Tibial nerve (tissue), 4 donors: ENCODE measurements around the gene GCLM.

Experiments
- EP300 ChIP-seq, 2 donors: sonication (generic); formaldehyde crosslinking; IDR thresholded peaks; one replicate each; pipeline ENCODE4 v1.6.1; 2017; ENCODE audit warnings: antibody characterized with exemption in 2 of 2, mild to moderate bottlenecking in 1 of 2
- POLR2A ChIP-seq, 2 donors: fragments of 450-650 bp; IDR thresholded peaks; one replicate each; pipeline ENCODE4 v1.6.1; 2017; ENCODE audit warnings: antibody characterized with exemption in 2 of 2, mild to moderate bottlenecking in 2 of 2, moderate library complexity in 2 of 2
- TF ChIP-seq, protein P1 (sequence below), 5 experiments: fragments of 200-600 bp in 3 of 5; fragments of 450-650 bp in 2 of 5; sonication (generic) in 3 of 5; IDR thresholded peaks; one replicate each; pipeline ENCODE4 v1.5.1; 2016 to 2019; ENCODE audit warnings: antibody characterized with exemption in 5 of 5, mild to moderate bottlenecking in 3 of 5, moderate library complexity in 2 of 5

DNA sequence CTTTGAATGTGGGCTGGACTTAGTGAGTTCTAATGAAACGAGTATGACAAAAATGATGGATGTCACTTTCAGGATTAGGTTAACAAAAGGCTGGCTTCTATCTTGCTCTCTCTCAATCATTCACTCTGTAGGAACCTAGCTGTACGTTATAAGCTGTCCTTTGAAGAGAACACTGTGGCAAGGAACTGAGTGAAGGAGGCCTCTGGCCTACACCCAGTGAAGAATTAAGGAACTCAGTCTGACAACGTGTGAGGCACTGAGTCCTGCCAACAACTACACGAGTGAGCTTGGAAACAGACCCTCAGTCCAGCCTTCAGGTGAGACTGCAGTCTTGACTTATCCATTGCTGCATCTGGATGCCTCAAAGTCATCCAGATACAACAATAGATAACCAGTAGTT lies 27.0 kb downstream of the GCLM start:
- TF ChIP-seq, protein P1, sequence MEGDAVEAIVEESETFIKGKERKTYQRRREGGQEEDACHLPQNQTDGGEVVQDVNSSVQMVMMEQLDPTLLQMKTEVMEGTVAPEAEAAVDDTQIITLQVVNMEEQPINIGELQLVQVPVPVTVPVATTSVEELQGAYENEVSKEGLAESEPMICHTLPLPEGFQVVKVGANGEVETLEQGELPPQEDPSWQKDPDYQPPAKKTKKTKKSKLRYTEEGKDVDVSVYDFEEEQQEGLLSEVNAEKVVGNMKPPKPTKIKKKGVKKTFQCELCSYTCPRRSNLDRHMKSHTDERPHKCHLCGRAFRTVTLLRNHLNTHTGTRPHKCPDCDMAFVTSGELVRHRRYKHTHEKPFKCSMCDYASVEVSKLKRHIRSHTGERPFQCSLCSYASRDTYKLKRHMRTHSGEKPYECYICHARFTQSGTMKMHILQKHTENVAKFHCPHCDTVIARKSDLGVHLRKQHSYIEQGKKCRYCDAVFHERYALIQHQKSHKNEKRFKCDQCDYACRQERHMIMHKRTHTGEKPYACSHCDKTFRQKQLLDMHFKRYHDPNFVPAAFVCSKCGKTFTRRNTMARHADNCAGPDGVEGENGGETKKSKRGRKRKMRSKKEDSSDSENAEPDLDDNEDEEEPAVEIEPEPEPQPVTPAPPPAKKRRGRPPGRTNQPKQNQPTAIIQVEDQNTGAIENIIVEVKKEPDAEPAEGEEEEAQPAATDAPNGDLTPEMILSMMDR (IDR thresholded peaks at IDR 0.05) = no peak
- TF ChIP-seq POLR2A (IDR thresholded peaks at IDR 0.05) (no peak), EP300 (IDR thresholded peaks at IDR 0.05) (no peak)
